22Rv1 (cell line): ENCODE data around the gene TNFRSF19.

Source experiments
- H3K27ac ChIP-seq: fragments of 450-650 bp; 2 replicates; pipeline ENCODE4 v1.5.1; 2017
- ZFX ChIP-seq: fragments of 450-650 bp; IDR thresholded peaks from 2 replicates; pipeline ENCODE4 v1.6.1; 2017; ENCODE audit warnings: antibody characterized with exemption, borderline replicate concordance
- TF ChIP-seq, protein P1 (sequence below): fragments of 450-650 bp; IDR thresholded peaks from 2 replicates; pipeline ENCODE4 v1.5.1; 2017; ENCODE audit warnings: mild to moderate bottlenecking

TNFRSF19 gene

DNA sequence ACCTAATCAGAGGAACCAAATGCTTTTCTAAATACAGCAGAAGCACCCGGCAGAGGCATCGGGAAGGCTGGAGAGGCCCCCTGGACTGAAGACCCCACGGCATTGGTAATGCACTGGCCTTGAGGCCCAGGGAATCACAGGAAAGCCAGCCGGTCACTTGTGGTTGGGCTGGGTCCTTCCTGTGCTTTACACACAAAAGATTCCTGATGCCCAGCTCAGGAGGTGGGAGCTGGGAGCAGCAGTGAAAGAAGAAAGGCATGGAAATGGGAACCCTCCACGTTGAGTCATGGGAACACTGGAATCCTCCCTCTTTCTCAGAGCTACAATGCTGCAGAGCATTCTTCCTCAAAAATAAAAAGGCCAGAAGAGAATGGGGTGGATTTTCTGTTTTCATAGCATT is 126.4 kb downstream of the TNFRSF19 start:
- TF ChIP-seq ZFX: no peak
- TF ChIP-seq, protein P1, sequence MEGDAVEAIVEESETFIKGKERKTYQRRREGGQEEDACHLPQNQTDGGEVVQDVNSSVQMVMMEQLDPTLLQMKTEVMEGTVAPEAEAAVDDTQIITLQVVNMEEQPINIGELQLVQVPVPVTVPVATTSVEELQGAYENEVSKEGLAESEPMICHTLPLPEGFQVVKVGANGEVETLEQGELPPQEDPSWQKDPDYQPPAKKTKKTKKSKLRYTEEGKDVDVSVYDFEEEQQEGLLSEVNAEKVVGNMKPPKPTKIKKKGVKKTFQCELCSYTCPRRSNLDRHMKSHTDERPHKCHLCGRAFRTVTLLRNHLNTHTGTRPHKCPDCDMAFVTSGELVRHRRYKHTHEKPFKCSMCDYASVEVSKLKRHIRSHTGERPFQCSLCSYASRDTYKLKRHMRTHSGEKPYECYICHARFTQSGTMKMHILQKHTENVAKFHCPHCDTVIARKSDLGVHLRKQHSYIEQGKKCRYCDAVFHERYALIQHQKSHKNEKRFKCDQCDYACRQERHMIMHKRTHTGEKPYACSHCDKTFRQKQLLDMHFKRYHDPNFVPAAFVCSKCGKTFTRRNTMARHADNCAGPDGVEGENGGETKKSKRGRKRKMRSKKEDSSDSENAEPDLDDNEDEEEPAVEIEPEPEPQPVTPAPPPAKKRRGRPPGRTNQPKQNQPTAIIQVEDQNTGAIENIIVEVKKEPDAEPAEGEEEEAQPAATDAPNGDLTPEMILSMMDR: no peak
- no peak overlapping the region for H3K27ac ChIP-seq

DNA sequence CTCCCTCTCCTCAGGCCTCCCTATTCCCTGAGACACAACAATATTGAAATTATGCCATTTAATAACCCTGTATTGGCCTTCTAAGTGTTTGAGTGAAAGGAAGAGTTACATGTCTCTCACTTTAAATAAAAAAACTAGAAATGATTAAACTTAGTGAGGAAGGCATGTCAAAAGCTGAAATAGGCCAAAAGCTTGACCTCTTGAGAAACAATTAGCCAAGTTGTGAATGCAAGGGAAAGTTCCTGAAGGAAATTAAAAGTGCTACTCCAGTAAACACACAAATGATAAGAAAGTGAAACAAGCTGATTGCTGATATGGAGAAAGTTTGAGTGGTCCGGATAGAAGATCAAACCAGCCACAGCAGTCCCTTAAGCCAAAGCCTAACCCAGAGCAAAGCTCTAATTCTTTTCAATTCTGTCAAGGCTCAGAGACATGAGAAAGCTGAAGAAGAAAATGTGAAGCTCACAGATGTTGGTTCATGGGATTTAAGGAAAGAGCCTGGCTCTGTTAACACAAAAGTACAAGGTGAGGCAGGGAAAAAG is 127.6 kb downstream of the TNFRSF19 start:
- TF ChIP-seq, protein P1: no peak
- TF ChIP-seq ZFX: no peak

DNA sequence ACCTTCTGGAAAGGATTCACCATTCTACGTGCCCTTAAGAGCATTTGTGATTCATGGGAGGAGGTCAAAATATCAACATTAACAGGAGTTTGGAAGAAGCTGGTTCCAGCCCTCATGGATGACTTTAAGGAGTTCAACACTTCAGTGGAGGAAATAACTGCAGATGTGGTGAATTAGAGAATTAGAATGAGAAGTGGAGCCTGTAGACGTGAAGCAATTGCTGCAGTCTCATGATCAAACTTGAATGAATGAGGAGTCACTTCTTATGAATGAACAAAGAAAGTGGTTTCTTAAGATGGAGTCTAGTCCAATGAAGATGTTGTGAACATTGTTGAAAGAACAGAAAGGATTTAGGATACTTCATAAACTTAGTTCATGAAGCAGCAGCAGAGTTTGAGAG is 129.1 kb downstream of the TNFRSF19 start:
- no peak overlapping the region for H3K27ac ChIP-seq
- TF ChIP-seq ZFX: no peak
- TF ChIP-seq, protein P1: no peak

More for the DNA sequence above, 127.6 kb downstream of the TNFRSF19 start:
- H3K27ac ChIP-seq: no peak overlapping the region

DNA sequence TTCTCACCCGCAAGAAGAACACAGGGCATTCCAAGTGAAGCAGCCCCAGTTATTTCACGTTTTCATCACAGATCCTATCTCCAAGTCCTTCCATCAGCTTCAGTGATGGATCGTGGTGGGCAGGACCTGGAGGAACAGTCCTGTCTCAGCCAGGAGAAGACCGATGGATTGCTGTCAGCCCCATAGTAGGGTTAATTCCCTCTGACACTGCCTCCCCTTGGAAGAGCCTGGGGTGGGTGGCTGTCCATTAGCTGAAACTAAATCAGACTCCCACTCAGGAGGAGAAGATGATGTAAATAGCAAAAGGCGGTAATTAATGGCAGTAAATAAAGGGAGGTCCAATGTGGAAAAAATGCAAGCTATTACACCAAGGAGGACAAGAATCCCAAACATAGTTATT is 131.0 kb downstream of the TNFRSF19 start:
- TF ChIP-seq, protein P1: no peak
- TF ChIP-seq ZFX: no peak
- no peak overlapping the region for H3K27ac ChIP-seq

DNA sequence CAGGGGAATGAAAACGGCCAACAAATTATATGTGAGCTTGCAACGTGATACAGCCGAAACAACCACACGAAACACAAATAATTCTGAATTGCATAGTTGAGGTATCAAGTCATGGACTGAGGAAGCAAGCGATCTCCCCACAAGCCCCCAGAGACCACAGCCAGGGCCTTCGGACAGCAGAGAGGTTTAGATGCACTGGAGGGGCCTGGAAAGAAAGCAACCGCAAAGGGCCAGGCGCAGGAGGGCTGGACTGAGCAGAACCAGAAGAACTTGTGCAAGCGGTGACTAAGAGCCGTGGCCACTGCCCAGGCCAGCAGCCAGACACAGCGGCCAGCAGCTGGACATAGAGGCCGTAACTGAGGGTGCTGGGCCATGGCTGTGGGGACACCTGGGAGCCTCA is 131.4 kb downstream of the TNFRSF19 start:
- no peak overlapping the region for H3K27ac ChIP-seq
- TF ChIP-seq, protein P1: no peak
- TF ChIP-seq ZFX: no peak

DNA sequence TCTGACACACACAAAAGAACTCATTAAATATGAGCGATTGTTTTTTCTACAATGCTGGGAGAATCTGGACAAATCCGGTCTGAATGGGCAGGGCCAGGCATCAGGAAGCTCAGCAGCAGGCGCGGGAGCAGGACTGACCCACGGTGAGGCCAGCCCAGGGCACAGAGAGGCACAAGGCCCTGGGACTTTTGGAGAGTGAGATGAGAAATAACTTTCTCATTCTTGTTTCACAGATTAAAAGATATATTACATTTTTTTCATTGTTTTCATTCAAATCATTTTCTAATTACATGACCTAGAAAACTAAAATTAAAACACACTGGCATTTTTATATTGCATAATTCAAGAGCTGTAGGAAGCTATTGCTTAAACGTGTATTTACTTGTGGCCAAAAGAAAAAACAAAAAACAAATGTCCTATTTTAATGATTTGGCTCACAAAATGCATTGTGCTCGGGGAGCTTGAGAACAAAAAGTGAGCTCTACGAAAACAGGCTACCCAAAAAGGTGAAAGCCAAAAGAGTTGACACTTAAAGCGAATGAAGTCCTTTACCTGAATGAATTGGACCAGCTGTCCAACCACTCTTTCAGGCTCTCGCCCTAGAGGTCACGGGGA is 133.1 kb downstream of the TNFRSF19 start:
- TF ChIP-seq ZFX: no peak
- TF ChIP-seq, protein P1: no peak
- no peak overlapping the region for H3K27ac ChIP-seq

DNA sequence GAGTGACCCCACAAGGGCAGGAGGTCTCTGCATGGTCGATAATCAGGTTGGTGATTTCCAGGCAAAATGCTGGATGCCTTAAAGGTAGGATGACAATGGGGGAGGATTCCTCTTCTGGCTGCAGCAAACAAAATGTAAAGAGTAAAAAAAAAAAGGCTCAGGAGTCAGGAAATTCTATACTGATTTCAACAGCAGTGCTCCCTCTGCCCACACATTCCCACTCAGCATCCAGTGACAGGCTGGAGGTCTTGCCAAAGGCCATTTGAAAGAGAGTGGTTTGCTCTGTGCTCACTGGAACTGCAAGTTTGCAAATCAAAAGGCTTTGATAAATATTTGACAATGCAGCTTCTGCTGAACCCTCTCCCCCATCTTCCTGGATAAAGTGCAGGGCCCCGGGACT is 135.4 kb downstream of the TNFRSF19 start:
- no peak overlapping the region for H3K27ac ChIP-seq
- no peak for TF ChIP-seq ZFX
- TF ChIP-seq, protein P1: no peak
